ENCODE measurements around the gene FNDC3B.

GRCh38 chr3:172137287-172138192, 98.2 kb downstream of the FNDC3B start:
- TF ChIP-seq REST (tag by site-specific recombination; IDR thresholded peaks at IDR 0.05) (no peak), MEIS1 (CRISPR knock-in tag; IDR thresholded peaks at IDR 0.05; ENCODE audit: borderline replicate concordance) (no peak), CTCF (tag by site-specific recombination; IDR thresholded peaks at IDR 0.05) (no peak), ZNF596 (tag by site-specific recombination; IDR thresholded peaks at IDR 0.05) (no peak), ZNF114 (tag by site-specific recombination; IDR thresholded peaks at IDR 0.05) (no peak)
